Inferior parietal cortex (tissue), 1 donor: ENCODE data around the gene MDGA2.
A peak's percentile ranks its signal among the peaks of the same experiment; 100 is the strongest.

Experiments used
- DNase-seq: peaks from one replicate; pipeline ENCODE4 v3.0.0-alpha.2; 2016; ENCODE audit errors: extremely low spot score

The MDGA2 gene

DNA sequence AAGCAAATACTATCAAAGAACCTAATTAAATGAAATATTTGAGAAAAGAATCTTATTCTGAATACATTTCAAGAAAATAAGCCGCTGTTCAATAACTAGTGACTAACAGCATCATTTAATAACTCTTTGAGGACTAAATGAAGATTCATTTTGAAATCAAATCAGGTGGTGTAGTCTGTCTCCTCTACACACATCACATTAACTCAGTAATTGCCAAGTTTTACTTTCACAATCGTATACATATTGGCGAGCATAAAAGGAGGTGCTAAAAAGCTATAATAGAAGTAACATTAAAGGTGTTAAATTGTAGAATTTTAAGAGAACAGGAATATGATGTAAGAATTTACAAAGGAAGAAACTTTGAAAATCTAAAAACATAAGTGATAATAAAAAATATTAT, 185.1 kb downstream of the MDGA2 start:
- no peak for DNase-seq

DNA sequence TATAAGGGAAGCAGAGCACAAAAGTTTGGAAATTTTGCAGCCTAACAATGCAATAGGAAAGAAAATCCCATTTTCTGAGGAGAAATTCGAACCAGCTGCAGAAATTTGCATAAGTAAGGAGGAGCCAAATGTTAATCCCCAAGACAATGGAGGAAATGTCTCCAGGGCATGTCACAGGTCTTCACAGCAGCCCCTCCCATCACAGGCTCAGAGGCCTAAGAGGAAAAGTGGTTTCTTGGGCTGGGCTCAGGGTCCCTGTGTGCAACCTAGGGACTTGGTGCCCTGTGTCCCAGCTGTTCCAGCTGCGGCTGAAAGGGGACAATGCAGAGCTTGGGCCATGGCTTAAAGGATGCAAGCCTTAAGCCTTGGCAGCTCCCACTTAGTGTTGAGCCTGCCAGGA, 190.0 kb downstream of the MDGA2 start:
- DNase-seq: no peak

- DNase-seq: no peak
Measured at GRCh38 chr14:47483449-47483848, 192.0 kb downstream of the MDGA2 start.

GRCh38 chr14:47471075-47471474, 204.3 kb downstream of the MDGA2 start:
- DNase-seq: no peak

GRCh38 chr14:47466916-47467315, 208.5 kb downstream of the MDGA2 start:
- no peak for DNase-seq

DNA sequence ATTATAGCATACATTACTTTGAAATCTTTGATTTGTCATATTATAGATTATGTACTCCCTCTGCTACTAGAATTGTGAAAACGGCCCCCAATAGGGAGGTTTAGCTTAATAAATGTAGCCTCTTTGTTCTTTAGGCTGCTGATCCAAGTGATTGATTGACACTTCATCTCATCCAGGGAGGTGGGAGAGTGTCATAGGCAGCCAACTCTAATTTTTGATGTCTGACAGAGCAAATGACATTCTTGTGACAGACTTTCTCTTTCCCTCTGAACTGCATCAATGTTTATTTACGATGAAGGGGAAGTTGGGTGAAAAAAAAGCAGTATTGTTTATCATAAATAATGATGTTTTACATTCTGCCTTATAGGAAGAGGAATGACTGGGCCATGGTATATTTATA, 221.4 kb downstream of the MDGA2 start:
- DNase-seq: no peak

- DNase-seq: no peak
Measured at GRCh38 chr14:47447076-47447475, 228.3 kb downstream of the MDGA2 start.

DNA sequence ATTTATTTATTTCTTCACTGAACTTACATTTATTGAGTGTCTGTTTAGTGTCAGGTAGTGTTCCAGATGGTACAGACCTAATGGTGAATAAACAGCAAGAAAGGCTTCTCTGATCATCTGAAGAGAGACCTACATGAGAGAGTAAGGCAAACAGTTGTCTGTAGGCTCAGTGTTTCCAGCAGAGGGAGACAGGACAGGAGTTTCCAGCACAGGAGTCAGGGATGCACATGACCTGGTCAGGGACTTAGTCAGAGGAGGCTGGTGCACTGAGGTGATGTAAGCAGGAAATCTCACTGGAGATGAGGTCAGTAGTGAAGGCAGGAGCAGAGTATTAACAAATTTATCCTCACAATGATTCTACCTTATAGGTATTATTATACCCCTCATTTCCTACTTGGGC, 233.2 kb downstream of the MDGA2 start:
- DNase-seq: no peak

DNA sequence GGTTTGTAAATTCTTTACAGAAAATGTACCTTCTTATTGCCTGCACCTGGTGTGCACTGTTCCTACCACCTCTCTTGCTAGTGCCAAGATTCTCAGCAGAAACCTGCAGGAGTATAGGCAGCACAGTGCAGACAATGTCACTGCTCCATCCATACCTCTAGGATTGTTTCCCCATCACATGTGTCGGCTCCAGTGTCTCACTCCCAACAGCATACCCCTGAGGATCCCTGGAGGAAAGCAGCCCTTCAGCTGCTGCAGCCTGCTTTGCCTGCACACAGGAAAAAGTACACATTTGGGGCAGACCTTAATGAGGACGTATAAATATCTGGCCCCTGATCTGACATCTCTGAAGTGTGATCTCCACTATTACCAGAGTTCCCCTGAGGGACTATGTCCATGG, 235.5 kb downstream of the MDGA2 start:
- DNase-seq: no peak

GRCh38 chr14:47438650-47439140, 236.7 kb downstream of the MDGA2 start:
- peak; percentile 64 for DNase-seq

- DNase-seq: no peak
Measured at GRCh38 chr14:47435331-47435965, 240.0 kb downstream of the MDGA2 start.

DNA sequence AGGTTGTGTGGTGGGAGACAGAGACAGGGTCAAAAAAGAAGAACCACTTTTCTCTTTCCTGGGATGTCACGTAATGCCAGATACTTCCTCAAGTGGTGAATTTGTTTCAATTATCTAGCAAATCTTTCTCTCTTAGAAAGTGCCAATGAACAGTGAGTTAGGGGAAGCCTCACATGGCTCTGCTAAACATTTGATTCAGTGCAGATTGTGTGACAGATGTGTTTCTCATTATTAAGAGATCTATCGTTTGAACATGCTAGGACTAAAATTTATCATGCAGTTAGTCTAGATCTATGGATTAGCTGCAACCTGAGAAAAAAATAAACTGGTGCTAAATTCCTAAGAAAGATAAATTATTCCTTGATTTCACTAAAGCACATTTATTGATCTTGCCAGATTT, 247.8 kb downstream of the MDGA2 start:
- no peak for DNase-seq

GRCh38 chr14:47425302-47425701, 250.1 kb downstream of the MDGA2 start:
- no peak for DNase-seq

GRCh38 chr14:47422191-47422590, 253.2 kb downstream of the MDGA2 start:
- no peak for DNase-seq

DNA sequence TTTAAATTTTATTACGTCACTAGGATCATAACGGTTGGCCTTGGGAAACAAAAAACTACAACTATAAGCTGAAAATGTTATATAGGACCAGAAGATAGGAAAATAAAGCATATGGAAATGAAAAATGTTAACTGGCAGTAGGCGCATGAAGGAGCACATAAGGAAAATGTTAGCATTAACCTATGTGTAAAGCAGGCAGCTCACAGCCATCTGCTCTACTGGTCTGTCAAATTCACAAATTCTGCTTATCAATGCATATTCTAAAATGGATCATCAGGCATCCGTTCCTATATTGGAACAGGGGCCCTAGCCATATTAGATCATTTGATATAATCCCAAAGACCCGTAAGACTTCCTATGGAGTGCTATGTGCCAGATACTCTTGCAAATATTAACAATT, 263.9 kb downstream of the MDGA2 start:
- DNase-seq: no peak

DNA sequence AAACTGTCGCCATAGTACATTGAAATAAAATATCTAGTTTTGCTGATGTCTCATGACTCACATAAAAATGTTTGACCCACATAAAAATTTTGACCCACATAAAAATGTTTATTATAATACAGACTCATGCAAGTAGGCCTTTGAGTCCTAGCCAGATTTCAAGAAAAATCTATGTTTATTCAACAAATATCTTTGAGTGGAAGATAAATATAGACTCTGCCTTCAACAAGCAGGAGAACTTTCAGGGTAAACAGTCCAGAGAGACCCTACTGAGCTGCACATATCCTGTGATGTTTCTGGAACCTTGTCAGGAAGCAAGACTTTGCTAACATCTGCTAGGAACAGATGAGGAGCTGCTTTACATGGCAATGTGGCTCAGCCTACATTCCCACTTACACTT, 283.1 kb downstream of the MDGA2 start:
- no peak for DNase-seq

DNA sequence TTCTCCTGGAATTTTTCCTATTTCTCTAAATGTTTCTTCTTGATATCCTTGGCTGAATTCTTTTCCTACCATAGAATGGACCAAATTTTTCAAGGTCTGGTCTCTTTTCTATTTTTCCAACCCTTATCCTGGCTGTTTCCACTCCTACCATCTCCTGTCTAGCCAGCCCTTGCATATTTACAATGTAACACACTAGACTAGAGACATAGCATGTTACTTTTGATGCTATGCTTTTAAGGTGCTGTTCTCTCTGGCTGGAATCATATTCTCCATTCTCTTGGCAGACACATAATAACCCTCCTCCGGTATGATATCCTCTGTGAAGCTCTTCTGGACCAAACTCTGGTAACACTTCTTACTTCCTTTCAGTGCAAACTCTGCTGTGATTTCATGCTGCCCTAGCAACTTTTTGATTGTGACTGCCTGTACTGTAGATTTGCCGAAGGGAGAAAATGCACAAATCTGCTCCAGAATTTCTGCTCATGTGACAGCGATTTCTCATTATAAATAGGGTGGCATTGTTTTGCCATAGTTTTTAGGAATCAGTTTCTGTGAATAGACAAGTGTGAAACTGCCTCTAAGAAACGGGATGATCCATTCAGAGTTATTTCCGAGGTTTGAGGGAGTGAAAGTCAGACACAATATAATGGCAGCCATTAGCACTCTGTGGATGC, 284.4 kb downstream of the MDGA2 start:
- peak; percentile 40 for DNase-seq

DNA sequence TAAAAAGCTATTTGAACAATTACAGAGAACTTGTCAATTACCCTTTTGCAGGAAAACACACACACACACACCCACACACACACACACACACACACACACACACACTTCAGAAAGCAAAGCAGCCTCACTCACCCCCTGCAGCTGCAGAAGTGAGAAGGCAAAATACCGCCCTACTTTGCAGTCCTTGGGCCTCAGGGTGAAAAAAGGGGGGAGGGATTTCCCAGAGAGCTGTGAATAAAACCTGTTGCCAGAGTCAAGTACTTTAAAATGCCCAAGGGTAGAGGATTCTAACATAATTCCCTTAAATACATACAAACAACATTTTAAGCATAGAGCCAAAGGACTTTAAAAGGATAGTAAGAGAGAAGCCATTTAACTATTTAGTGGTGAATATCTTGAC, 285.9 kb downstream of the MDGA2 start:
- DNase-seq: no peak

- DNase-seq: no peak
Measured at GRCh38 chr14:47366006-47366405, 309.4 kb downstream of the MDGA2 start.

DNA sequence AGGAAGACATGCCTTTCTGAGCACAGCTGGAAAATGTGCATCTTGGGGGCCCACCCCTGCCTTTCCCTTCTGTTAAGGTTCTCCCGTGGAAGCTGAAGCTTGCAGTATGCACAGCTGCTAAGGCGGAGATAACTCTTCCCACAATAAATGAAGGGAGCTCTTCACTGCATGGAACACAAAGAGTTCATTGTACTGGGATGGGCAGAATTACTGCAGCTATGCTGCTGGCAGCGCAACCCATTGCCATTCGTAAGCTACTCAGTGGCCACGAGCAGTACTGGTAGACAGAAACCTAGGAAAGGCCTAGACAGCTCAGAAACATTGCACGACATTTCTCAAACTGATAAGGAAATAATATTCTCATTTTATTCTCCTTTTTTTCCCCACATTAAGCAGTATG, 310.2 kb downstream of the MDGA2 start:
- peak; percentile 76 for DNase-seq

- no peak for DNase-seq
Measured at GRCh38 chr14:47353186-47353585, 322.2 kb downstream of the MDGA2 start.

GRCh38 chr14:47346849-47347248, 328.6 kb downstream of the MDGA2 start:
- no peak for DNase-seq

GRCh38 chr14:47345016-47345415, 330.4 kb downstream of the MDGA2 start:
- DNase-seq: no peak

- no peak for DNase-seq
Measured at GRCh38 chr14:47332939-47333338, 342.5 kb downstream of the MDGA2 start.
